Choroid plexus epithelial cell (primary cell): ENCODE measurements around the gene ORAI3.
A peak's percentile ranks its signal among the peaks of the same experiment; 100 is the strongest.

Source experiments
- DNase-seq: peaks from one replicate; pipeline ENCODE4 v3.0.0-alpha.2; 2010; ENCODE audit warnings: low read depth
- H3K4me3 ChIP-seq: 2 replicates; pipeline ENCODE4 v1.5.1; 2011; ENCODE audit warnings: low read depth, mild to moderate bottlenecking, control low read depth, low read length, moderate library complexity
- TF ChIP-seq, protein P1 (sequence below): conservative IDR thresholded peaks from 2 replicates; pipeline ENCODE4 v1.5.1; 2011; ENCODE audit warnings: low read depth, mild to moderate bottlenecking, control low read depth, inconsistent platforms, low read length, moderate library complexity

The ORAI3 gene

DNA sequence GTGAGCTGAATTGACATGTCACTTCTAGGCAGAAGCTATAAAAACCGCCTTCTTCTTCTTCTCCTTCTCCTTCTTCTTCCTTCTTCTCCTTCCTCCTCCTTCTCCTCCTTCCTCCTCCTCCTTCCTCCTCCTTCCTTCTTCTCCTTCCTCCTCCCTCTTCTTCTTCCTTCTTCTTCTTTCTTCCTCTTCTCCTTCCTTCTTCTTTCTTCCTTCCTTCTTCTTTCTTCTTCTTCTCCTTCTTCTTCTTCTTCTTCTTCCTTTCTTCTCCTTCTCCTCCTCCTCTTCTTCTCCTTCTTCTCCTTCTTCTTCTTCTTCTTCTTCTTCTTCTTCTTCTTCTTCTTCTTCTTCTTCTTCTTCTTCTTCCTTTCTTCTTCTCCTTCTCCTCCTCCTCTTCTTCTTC lies 30.3 kb upstream of the ORAI3 start:
- H3K4me3 ChIP-seq = no peak overlapping the region
- TF ChIP-seq, protein P1, sequence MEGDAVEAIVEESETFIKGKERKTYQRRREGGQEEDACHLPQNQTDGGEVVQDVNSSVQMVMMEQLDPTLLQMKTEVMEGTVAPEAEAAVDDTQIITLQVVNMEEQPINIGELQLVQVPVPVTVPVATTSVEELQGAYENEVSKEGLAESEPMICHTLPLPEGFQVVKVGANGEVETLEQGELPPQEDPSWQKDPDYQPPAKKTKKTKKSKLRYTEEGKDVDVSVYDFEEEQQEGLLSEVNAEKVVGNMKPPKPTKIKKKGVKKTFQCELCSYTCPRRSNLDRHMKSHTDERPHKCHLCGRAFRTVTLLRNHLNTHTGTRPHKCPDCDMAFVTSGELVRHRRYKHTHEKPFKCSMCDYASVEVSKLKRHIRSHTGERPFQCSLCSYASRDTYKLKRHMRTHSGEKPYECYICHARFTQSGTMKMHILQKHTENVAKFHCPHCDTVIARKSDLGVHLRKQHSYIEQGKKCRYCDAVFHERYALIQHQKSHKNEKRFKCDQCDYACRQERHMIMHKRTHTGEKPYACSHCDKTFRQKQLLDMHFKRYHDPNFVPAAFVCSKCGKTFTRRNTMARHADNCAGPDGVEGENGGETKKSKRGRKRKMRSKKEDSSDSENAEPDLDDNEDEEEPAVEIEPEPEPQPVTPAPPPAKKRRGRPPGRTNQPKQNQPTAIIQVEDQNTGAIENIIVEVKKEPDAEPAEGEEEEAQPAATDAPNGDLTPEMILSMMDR = no peak
- DNase-seq = no peak

DNA sequence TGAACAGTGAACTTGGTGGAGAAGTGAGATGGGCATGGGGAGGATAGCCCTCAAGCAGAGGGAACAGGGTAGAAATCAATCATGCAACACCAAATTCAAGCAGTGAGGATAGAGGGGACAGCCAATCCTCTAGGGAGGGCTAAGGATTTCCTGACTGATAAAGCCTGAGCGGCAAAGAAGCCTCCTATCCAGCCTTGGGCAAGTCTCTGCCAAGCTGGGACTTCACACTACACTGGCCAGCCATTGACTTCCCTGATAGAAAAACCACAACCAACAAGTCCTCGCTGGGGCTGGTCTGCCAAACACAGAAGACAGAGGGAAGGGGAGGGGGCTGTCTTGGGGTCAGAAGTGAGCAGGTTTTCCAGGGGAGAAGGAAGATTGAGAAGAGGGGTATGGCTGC lies 28.0 kb upstream of the ORAI3 start:
- H3K4me3 ChIP-seq = no peak overlapping the region
- TF ChIP-seq, protein P1 = no peak

DNA sequence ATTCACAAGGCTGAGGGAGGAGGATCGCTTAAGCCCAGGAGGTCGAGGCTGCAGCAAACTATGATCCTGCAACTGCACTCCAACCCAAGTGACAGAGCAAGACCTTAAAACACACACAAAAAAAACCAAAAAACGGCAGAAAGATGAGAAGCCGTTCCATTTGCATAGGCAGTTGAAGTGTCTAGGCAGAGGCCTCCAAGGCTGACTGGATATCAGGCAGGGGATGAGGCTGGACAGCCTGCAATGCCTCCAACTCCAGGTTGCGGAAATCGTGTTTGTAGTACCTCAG lies 27.5 kb upstream of the ORAI3 start:
- TF ChIP-seq, protein P1 = no peak
- H3K4me3 ChIP-seq = peak overlapping the region; percentile 62
- no peak for DNase-seq

More for the DNA sequence above, 28.0 kb upstream of the ORAI3 start:
- DNase-seq = no peak

DNA sequence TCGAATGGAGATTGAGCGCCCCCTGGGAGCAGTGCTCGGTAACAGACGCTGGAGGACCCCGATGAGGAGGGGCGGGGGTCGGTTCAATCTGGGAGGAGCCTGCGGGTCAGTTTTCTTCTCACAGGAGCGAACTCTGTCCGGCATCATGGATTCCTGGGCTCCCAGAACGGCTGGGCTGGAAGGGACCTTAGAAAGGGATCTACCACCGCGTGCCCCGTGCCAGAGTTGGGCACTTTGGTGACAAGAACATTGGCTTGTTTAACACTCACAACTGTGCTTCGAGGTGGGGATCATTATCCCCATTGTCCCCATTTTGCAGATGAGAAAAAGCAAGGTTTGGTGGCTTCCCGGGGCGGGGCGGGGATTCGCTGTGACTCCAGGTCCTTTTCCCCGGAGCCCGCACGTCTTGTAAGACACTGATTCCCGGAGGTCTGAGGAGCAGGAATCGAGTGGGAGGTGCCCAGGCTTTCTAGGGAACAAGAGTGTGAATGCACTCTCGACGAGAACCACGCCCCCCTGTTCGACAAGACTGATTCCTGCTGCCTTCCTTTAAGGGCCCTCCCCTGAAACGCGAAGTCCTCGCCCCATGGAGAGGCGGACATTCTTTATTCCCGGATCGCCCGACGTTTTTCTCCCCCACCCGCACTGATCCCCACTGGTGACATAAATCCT lies 27.0 kb upstream of the ORAI3 start:
- TF ChIP-seq, protein P1 = peak; percentile 96

DNA sequence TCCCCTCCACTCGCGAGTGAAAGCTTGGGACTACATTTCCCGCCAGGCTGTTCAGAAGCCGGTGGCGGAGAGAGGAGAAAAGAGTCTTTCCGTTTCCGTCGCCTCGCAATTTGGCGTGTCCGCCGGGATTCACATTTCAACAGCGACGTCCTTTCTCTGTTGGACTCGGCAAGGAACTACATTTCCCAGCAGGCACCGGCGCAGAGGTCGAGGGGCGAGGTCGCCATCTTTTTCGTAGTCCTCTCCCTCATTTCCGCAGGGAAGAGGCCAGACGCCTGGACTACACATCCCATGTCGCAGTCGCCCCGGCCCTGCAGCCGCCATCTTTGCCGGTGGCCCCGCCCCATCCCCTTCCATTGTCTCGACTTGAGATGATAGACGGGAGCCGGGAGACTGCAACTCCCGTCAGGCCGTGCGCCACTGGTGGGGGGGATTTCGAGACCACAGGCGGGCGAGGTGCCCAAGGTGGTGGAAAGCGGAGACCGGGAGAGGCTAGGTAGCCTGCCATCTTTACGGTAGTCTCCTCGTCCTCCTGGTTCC lies 26.4 kb upstream of the ORAI3 start:
- peak overlapping the region; percentile 97 for H3K4me3 ChIP-seq
- DNase-seq = peak; percentile 100
- TF ChIP-seq, protein P1 = no peak

More for the DNA sequence above, 27.0 kb upstream of the ORAI3 start:
- peak overlapping the region; percentile 62 for H3K4me3 ChIP-seq
- peak; percentile 93 for DNase-seq

DNA sequence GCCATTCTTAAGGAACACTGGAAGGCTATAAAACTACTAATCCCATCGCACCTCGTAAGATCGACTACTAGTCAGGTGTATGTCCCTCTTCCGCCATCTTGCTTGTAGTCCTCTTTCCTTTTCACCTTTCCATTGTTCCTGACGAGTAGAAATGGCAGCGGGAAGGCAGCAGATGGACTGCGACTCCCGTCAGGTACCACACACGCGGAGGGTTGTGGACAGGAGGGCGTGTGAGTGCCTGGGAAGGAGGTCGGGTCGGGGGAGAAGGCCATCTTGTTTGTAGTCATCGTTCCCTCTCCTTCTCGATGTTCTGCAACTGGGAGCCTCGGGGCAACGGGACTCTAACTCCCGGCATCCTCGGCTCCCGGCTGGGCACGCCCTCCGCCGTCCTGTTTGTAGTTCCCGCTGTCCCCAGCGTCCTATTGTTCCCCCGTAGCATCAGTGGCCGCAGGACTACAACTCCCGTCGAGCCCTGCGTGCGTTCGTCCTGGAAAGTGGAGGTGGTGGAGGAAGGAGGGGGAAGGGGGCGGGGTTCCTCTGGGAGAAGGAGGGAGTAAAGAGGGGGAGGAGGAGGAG lies 25.8 kb upstream of the ORAI3 start:
- peak overlapping the region; percentile 97 for H3K4me3 ChIP-seq
- TF ChIP-seq, protein P1 = no peak
- DNase-seq = peak; percentile 100

DNA sequence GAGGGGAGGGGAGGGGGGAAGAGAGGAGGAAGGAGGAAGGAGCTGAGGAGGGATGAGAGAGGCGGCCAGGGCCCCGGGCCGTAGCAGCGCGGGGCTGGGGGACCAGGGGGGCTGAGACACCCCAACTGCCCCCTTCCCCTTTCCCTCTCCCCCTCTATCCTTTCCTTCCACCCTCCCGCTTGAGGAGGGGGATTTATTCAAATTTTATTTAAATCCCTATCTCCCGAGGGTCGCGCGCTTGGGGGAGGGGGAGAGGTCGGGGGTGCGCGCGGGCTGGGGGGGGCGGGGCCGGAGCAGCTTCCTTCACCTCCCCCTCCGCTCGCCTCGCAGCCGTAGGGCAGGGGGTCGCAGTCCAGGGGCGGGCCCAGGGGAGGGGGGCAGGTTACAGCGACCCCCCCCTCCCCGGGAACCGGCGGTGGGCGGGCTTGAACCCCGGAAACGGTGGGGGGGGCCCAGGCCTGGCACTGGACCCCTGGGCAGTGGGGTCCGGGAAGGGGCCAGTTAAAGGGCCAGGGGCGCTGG lies 25.3 kb upstream of the ORAI3 start, which contains the start of gene FBXL19:
FBXL19 (plus strand) TSS at position 19 of the 522 bp plus-strand sequence. CDS start 2,183 bp downstream, outside the sequence.
- peak within 1 kb of the TSS; percentile 97 for H3K4me3 ChIP-seq
- TF ChIP-seq, protein P1 = no peak
- no peak for DNase-seq
